ENCODE measurements around the gene LRRK1.

LRRK1 gene

DNA sequence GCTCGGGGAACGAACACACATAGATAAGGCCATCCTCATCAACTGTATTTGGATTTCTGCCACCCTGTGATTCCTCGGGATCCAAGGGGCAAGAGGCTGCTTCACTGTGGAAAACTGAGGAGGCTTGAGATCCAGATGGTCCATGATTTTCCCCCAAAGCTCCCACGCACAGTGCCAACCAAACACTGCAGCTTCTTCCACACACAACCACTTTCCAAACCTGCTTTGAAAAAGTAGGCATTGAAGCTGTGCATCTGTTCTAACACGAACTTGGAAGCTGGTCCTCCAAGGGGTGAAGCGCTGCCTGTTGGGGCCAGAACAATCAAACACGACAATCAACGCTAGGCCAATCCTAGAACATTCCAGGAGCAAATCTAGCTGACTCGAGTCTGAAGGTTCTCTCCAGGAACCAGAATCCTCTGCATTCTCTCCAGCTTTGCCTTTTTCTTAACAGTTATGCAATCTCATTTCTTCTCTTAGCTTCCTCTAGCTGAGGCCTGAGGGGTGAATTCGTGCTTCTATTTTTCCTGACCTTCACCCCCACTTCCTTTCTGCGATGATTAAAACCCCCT lies 104.4 kb downstream of the LRRK1 start:
- Histone ChIP-seq H3K4me1 (ENCODE audit: insufficient read depth, low read length, severe bottlenecking) (no peaks in the 10 kb centered on the region), H3K36me3 (ENCODE audit: insufficient read depth, low read length) (peaks cover 99% of the 10 kb centered on the region), H3K9me2 (ENCODE audit: low read depth, low read length) (no peaks in the 10 kb centered on the region), H3K27me3 (ENCODE audit: insufficient read depth, low read length) (no peaks in the 10 kb centered on the region), H3F3A (ENCODE audit: insufficient read depth, low read length) (no peaks in the 10 kb centered on the region), H3K4me3 (ENCODE audit: low read depth, low read length, poor library complexity, severe bottlenecking) (no peak overlapping the region), H3K79me2 (ENCODE audit: insufficient read depth, low read length) (no peaks in the 10 kb centered on the region), H3K4me2 (ENCODE audit: low read length) (no peak overlapping the region), H3K9me3 (ENCODE audit: low read length) (no peaks in the 10 kb centered on the region), H3K9ac (ENCODE audit: low read length) (no peak overlapping the region), H3K27ac (ENCODE audit: low read depth, low read length, poor library complexity, severe bottlenecking) (no peak overlapping the region), H4K20me1 (ENCODE audit: insufficient read depth, low read length) (no peaks in the 10 kb centered on the region), H2AFZ (ENCODE audit: low read length) (no peak overlapping the region)
- TF ChIP-seq EZH2 (IDR thresholded peaks at IDR 0.05; ENCODE audit: borderline replicate concordance, low read length): no peak
- TF ChIP-seq CTCF (IDR thresholded peaks at IDR 0.05; ENCODE audit: low read length): no peak

- H3K27ac ChIP-seq (ENCODE audit: low read depth, low read length, poor library complexity, severe bottlenecking): no peak overlapping the region
- no peaks in the 10 kb centered on the region for H3K27me3 ChIP-seq (ENCODE audit: insufficient read depth, low read length)
- no peak overlapping the region for H3K4me3 ChIP-seq (ENCODE audit: low read depth, low read length, poor library complexity, severe bottlenecking)
- H3K4me1 ChIP-seq (ENCODE audit: insufficient read depth, low read length, severe bottlenecking): no peaks in the 10 kb centered on the region
- H3F3A ChIP-seq (ENCODE audit: insufficient read depth, low read length): no peaks in the 10 kb centered on the region
- H4K20me1 ChIP-seq (ENCODE audit: insufficient read depth, low read length): no peaks in the 10 kb centered on the region
- H3K79me2 ChIP-seq (ENCODE audit: insufficient read depth, low read length): no peaks in the 10 kb centered on the region
- H3K36me3 ChIP-seq (ENCODE audit: insufficient read depth, low read length): peaks cover 99% of the 10 kb centered on the region
- H3K4me2 ChIP-seq (ENCODE audit: low read length): no peak overlapping the region
- no peaks in the 10 kb centered on the region for H3K9me2 ChIP-seq (ENCODE audit: low read depth, low read length)
- TF ChIP-seq CTCF (IDR thresholded peaks at IDR 0.05; ENCODE audit: low read length) (no peak), EZH2 (IDR thresholded peaks at IDR 0.05; ENCODE audit: borderline replicate concordance, low read length) (no peak)
- H3K9ac ChIP-seq (ENCODE audit: low read length): no peak overlapping the region
- no peak overlapping the region for H2AFZ ChIP-seq (ENCODE audit: low read length)
- H3K9me3 ChIP-seq (ENCODE audit: low read length): no peaks in the 10 kb centered on the region
These were observed 105.0 kb downstream of the LRRK1 start for GRCh38 chr15:101024073-101024695.

DNA sequence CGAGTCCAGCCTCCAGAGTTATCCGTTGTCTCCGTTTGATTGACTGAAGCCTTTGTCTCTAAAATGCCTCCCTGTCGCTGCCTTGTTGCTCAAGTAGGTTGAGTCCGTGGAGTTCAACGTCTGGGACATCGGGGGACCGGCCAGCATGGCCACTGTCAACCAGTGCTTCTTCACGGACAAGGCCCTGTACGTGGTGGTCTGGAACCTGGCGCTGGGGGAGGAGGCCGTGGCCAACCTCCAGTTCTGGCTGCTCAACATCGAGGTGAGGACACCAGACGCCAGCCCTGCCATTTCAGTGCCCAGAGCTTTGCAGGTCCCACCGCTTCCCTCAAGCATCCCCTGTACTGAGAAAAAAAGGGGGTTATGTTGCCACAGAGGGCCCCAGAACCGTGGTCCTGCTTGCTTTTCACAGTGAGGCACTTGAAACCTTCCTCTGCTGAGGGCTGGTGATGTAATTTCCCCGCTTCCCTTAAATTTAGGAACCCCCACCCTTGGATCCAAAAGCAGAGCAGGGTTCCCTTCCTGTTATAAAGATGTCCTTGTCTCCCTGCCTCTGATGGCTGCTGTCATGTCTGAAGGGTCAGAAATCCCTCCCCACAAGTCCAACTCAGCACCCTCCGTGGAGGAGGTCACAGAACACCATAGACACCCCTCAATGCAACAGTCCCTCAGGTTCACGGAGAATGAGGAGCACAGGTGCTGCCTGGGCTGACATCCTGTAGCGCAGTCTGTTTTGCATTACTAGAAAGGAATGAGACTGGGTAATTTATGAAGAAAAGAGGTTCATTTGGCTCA lies 105.7 kb downstream of the LRRK1 start:
- no peaks in the 10 kb centered on the region for H3K9me3 ChIP-seq (ENCODE audit: low read length)
- no peaks in the 10 kb centered on the region for H3K27me3 ChIP-seq (ENCODE audit: insufficient read depth, low read length)
- H3K9ac ChIP-seq (ENCODE audit: low read length): no peak overlapping the region
- no peaks in the 10 kb centered on the region for H3K4me1 ChIP-seq (ENCODE audit: insufficient read depth, low read length, severe bottlenecking)
- no peak overlapping the region for H3K4me2 ChIP-seq (ENCODE audit: low read length)
- no peak overlapping the region for H3K4me3 ChIP-seq (ENCODE audit: low read depth, low read length, poor library complexity, severe bottlenecking)
- H3K9me2 ChIP-seq (ENCODE audit: low read depth, low read length): no peaks in the 10 kb centered on the region
- no peak overlapping the region for H3K27ac ChIP-seq (ENCODE audit: low read depth, low read length, poor library complexity, severe bottlenecking)
- no peaks in the 10 kb centered on the region for H4K20me1 ChIP-seq (ENCODE audit: insufficient read depth, low read length)
- no peak overlapping the region for H2AFZ ChIP-seq (ENCODE audit: low read length)
- no peaks in the 10 kb centered on the region for H3K79me2 ChIP-seq (ENCODE audit: insufficient read depth, low read length)
- peaks cover 100% of the 10 kb centered on the region for H3K36me3 ChIP-seq (ENCODE audit: insufficient read depth, low read length)
- no peaks in the 10 kb centered on the region for H3F3A ChIP-seq (ENCODE audit: insufficient read depth, low read length)
- no peak for TF ChIP-seq EZH2 (IDR thresholded peaks at IDR 0.05; ENCODE audit: borderline replicate concordance, low read length)
- no peak for TF ChIP-seq CTCF (IDR thresholded peaks at IDR 0.05; ENCODE audit: low read length)
